ENCODE results near the gene CEL.
"Not testable (repeated sequence)": the region's sequence is repeated elsewhere in the genome, so short reads cannot be mapped to it uniquely, and the experiment has no call there.

CEL gene

DNA sequence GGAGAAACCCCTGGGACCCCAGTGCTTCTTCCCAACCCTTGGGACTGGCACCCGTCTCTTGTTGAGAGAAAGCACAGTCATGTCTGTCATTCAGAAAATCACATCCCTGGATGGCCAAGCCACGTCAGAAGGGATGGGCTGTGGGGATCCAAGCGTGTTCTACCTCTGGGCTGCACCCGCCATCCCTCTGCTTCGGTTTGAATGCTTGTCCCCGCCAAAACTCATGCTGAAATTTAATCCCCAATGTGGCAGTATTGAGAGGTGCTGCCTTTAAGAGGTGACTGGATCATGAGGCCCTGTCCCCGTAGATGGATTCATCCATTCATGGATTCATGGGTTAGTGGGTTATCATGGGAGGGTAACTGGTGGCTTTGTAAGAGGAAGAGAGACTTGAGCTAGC lies 27.0 kb downstream of the CEL start:
- H3K4me3 ChIP-seq (ENCODE audit: low read depth, low read length): no peak overlapping the region
- TF ChIP-seq, protein P1, sequence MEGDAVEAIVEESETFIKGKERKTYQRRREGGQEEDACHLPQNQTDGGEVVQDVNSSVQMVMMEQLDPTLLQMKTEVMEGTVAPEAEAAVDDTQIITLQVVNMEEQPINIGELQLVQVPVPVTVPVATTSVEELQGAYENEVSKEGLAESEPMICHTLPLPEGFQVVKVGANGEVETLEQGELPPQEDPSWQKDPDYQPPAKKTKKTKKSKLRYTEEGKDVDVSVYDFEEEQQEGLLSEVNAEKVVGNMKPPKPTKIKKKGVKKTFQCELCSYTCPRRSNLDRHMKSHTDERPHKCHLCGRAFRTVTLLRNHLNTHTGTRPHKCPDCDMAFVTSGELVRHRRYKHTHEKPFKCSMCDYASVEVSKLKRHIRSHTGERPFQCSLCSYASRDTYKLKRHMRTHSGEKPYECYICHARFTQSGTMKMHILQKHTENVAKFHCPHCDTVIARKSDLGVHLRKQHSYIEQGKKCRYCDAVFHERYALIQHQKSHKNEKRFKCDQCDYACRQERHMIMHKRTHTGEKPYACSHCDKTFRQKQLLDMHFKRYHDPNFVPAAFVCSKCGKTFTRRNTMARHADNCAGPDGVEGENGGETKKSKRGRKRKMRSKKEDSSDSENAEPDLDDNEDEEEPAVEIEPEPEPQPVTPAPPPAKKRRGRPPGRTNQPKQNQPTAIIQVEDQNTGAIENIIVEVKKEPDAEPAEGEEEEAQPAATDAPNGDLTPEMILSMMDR (IDR thresholded peaks at IDR 0.05; ENCODE audit: borderline replicate concordance, insufficient read depth, low read depth, low read length): no peak

DNA sequence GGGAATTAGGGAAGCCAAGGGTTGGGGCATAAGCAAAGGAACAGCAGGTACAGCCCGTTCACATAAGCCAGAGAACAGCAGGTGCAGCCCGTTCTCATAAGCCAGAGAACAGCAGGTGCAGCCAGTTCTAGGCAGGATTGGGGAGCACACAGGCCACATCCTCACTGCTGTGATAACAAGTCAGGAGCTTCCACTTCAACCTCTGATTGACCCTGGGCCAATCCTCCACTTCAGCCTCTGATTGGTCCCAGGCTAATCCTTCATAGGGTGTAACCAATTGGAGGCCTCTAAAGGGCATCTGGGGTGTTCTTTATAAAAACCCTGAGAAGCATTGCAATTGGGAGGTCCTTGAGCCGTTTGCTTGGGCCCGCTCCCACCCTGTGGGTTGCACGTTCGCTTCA lies 27.5 kb downstream of the CEL start:
- no peak overlapping the region for H3K4me3 ChIP-seq (ENCODE audit: low read depth, low read length)

DNA sequence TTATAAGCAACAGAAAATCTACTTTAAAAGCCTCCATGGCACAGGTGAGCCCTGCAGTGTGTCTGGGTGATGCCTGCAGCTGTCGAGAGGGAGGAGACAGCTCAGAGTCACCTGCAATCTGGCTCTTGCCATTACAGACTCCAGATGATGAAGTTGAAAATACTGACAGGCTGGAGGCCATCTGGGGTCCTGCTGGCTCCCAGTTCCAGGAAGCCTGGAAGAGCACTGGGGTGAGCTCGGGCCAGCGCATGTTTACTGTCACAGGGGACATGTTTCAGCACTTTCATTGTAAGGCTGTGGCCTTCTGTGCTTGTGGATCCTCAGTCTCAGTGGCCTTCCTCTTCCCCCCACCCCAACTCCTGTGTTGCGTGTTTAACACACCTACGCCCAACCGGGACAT lies 28.4 kb downstream of the CEL start:
- TF ChIP-seq, protein P1 (IDR thresholded peaks at IDR 0.05; ENCODE audit: borderline replicate concordance, insufficient read depth, low read depth, low read length): no peak
- H3K4me3 ChIP-seq (ENCODE audit: low read depth, low read length): no peak overlapping the region

More for the DNA sequence above, 27.5 kb downstream of the CEL start:
- TF ChIP-seq, protein P1 (IDR thresholded peaks at IDR 0.05; ENCODE audit: borderline replicate concordance, insufficient read depth, low read depth, low read length): no peak

DNA sequence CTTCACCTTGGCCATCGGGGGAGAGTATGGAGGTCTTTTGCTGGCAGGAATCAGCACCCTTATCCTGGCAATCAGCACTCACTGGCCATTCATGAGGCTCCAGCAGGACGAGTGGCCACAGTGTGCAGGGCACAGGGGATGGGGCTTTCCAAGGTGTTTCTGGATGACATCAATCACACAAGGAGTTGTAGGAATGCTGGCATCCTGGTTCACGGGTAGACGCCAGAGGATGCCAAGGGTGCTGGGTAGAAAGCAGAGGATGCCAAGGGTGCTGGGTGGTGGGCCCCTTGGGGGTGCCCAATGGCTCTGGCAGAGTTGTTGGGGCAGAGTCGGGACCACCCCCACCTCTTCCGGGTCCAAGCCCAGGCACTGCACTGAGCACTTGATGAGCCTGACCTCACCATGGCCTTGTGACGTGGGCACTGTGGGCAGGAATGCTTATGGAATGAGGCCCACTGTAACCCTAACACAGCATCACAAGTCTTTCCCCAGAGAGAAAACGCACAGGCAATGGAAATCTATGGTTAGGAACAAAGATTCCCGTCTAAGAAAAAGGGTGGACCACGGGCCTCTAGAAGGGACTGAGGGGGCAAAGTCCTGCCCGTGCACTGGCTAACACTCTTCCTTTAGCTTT lies 29.1 kb downstream of the CEL start:
- TF ChIP-seq, protein P1 (IDR thresholded peaks at IDR 0.05; ENCODE audit: borderline replicate concordance, insufficient read depth, low read depth, low read length): no peak
- no peak overlapping the region for H3K4me3 ChIP-seq (ENCODE audit: low read depth, low read length)

DNA sequence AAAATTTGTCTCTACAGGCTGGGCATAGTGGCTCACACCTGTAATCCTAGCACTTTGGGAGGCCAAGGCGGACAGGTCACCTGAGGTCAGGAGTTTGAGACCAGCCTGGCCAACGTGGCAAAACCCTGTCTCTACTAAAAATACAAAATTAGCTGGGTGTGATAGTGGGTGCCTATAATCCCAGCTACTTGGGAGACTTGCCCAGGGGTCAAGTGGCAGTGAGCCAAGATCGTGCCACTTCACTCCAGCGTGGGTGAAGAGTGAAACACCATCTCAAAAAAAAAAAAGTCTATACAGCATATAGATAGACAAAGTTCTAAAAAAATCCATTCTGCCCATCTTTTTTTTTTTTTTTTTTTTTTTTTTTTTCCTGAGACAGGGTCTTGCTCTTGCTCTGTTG lies 32.6 kb downstream of the CEL start:
- not testable (repeated sequence) for H3K4me3 ChIP-seq (ENCODE audit: low read depth, low read length)

DNA sequence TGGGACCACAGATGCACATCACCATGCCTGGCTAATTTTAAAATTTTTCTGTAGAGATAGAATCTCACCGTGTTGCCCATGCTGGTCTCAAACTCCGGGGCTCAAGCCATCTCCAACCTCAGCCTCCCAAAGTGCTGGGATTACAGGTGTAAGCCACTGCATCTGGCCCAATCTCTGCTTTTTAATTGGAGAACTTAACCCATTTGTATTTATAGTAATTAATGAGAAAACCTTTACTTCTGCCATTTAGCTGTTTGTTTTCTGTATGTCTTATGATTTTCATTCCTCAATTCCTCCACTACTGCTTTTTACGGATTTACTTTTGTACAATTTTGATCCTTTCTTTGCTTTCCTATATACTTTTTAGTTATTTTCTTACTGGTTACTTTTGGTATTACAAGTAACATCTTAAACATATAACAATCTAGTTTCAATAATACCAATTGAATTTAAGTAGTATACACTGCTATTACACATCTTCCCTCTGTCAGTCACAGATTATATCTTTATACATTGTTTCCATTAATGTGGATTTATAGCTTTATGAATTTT lies 33.1 kb downstream of the CEL start:
- TF ChIP-seq, protein P1 (IDR thresholded peaks at IDR 0.05; ENCODE audit: borderline replicate concordance, insufficient read depth, low read depth, low read length): no peak
- no peak overlapping the region for H3K4me3 ChIP-seq (ENCODE audit: low read depth, low read length)

DNA sequence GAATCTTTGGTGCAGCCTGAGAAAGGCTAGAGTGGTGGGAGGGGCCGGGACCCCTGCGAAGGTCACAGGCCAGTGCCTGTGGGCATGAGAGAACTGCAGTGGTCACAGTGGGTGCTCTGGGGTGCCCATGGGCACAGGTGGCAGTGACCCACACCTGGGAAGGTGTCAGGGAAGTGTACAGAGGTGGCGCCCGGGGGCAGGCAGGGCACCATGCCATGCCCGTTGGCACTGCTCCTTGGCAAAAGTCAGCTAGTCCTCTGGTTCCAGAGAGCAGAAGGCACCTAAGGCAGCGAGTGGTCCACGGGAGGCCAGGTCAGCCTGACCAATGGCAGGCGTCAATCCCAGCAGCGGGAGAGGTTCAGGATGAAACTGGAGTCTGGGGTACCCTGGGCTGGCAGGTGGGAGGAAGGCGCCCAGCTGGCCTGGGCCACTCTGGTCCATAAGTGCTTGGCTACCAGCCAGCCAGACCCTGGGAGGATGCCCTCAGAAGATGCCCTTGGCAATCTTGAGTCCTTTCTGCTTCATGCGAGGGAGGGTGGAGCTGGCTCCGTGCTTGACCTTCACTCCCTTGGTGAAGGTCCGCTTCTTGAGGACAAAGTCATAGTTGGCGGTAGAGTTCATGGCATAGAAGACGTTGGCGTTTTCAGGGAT lies 36.4 kb downstream of the CEL start:
- TF ChIP-seq, protein P1 (IDR thresholded peaks at IDR 0.05; ENCODE audit: borderline replicate concordance, insufficient read depth, low read depth, low read length): no peak
- H3K4me3 ChIP-seq (ENCODE audit: low read depth, low read length): no peak overlapping the region

Measured in GM12875 (cell line).